ENCODE measurements around the gene PDLIM7. TPM values are rescaled to one million over a fixed set of nuclear protein-coding genes. Genes with fewer than 3 reads are reported as not detected.

The PDLIM7 gene
- total RNA-seq, 1 donor from 2014 or later, result 302 TPM

Other genes starting within 250 kb of the PDLIM7 start
- gene RAB24, start 193.9 kb downstream of the PDLIM7 start, total RNA-seq, result 42.6 and 66.3 TPM in 2 replicates
- gene PRELID1, start 193.8 kb downstream of the PDLIM7 start, total RNA-seq, result 161 and 219 TPM in 2 replicates
- 6.4 and 10.8 TPM in 2 replicates for gene MXD3, start 185.7 kb downstream of the PDLIM7 start, total RNA-seq
- gene LMAN2, start 145.9 kb downstream of the PDLIM7 start, total RNA-seq, result 155 and 179 TPM in 2 replicates
- gene RGS14, start 139.7 kb downstream of the PDLIM7 start, total RNA-seq, result 2.5 and 4.1 TPM in 2 replicates
- not detected in 2 replicates for gene SLC34A1, start 113.2 kb downstream of the PDLIM7 start, total RNA-seq
- gene PFN3, start 96.9 kb downstream of the PDLIM7 start, total RNA-seq, result not detected in 2 replicates
- gene F12, start 88.0 kb downstream of the PDLIM7 start, total RNA-seq, result 0.86 and 0.94 TPM in 2 replicates
- gene GRK6, start 70.9 kb downstream of the PDLIM7 start, total RNA-seq, result 19.8 and 27.8 TPM in 2 replicates
- gene PRR7, start 50.8 kb downstream of the PDLIM7 start, total RNA-seq, result 23.1 and 38.7 TPM in 2 replicates
- gene DBN1, start 24.0 kb downstream of the PDLIM7 start, total RNA-seq, result 311 and 455 TPM in 2 replicates
- gene DOK3, start 12.2 kb upstream of the PDLIM7 start, total RNA-seq, result 21.7 and 29.3 TPM in 2 replicates
- gene DDX41, start 19.4 kb upstream of the PDLIM7 start, total RNA-seq, result 87.2 and 112 TPM in 2 replicates
- gene FAM193B, start 57.0 kb upstream of the PDLIM7 start, total RNA-seq, result 33.5 and 42.0 TPM in 2 replicates
- gene TMED9, start 94.6 kb upstream of the PDLIM7 start, total RNA-seq, result 125 and 146 TPM in 2 replicates
- gene B4GALT7, start 102.5 kb upstream of the PDLIM7 start, total RNA-seq, result 29.3 and 36.7 TPM in 2 replicates

All from myocyte (in vitro differentiated cells).